D721Med (cell line): ENCODE results near the gene SUGCT.

Experiments
- DNase-seq: peaks from one replicate; pipeline ENCODE4 v3.0.0; 2011; ENCODE audit warnings: low spot score; ENCODE audit not compliant: insufficient read length
- FAIRE-seq: peaks from 2 replicates; lab custom pipeline; 2011; peaks lifted over from hg19 to GRCh38; lab: Jason Lieb, UNC
- TF ChIP-seq, protein P1 (sequence below): IDR thresholded peaks from 2 replicates; pipeline ENCODE4 v1.5.1; 2012; ENCODE audit warnings: mild to moderate bottlenecking, control low read depth; ENCODE audit not compliant: insufficient read depth; ENCODE audit errors: missing control alignments

Gene SUGCT

DNA sequence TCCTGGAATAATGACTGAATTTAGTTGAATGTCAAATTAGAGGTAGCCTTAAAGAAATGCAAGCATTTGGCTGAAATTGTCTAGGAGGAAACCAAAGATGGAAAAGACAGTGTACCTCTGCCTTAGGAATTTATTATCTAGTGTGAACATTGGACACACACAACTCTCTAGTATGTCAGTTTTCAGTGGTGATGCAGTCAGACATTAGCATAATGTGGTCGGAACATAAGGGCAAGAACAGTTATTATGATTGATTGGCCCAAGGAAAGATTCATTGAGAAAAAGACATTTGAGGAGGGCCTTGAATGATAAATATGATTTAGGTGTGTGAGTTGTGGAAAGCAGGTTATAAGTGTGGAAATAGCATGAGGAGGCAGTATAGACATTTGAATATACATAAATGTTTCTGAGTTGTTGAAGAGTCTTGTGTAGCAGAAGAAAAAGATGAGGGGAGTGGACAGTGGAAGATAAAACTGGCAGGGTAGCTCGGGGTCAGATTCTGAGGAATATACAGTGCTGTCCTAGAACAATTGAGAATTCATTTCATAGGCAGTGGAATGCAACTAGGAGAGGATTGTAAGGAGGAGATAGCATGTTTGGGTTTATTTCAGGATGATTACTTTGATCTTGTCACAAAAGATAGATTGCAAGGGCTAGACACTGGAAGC, 414.7 kb downstream of the SUGCT start:
- TF ChIP-seq, protein P1, sequence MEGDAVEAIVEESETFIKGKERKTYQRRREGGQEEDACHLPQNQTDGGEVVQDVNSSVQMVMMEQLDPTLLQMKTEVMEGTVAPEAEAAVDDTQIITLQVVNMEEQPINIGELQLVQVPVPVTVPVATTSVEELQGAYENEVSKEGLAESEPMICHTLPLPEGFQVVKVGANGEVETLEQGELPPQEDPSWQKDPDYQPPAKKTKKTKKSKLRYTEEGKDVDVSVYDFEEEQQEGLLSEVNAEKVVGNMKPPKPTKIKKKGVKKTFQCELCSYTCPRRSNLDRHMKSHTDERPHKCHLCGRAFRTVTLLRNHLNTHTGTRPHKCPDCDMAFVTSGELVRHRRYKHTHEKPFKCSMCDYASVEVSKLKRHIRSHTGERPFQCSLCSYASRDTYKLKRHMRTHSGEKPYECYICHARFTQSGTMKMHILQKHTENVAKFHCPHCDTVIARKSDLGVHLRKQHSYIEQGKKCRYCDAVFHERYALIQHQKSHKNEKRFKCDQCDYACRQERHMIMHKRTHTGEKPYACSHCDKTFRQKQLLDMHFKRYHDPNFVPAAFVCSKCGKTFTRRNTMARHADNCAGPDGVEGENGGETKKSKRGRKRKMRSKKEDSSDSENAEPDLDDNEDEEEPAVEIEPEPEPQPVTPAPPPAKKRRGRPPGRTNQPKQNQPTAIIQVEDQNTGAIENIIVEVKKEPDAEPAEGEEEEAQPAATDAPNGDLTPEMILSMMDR, result no peak
- no peak for DNase-seq
- no peak for FAIRE-seq

DNA sequence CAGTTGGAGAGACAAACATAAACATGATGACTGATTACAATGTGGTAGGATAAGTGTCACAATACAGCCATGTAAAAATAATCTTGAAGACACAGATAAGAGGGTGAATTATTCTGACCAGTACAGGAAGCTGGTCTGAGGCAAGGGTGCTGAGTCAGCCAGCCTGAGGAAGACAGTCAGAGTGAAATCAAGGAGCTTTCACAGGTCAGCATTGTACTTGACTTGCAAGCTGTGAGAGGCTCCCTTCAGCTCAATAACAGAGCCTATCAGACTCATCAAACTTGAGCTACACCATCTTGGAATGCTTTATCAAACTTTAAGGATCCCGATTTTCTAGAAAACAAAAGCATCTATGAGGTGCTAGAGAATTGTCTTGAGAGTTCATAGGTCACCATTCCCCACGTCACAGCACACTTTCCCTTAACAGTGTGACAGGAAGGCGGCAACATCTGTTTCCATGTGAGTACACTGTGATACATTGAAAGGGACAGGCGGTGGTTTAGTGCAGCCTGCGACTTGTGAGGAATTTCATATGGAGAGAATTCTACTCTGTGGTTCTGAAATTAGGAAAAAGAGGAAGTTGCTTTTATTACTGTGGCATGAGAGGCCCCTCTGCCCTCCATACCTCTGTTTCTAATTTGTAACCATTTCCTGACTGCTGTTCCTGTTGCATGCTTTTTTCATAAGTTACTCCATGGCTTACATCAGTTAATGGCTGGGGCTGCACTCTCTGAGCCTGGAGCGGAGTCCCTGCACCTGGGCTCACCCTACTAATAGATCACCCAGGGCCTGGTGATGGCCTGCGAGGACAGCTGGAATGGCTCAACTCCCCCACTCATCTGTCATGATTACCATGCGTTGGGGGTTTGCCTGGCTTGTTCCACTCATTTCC, 417.1 kb downstream of the SUGCT start:
- DNase-seq (no peak), FAIRE-seq (no peak)
- TF ChIP-seq, protein P1, result no peak

DNA sequence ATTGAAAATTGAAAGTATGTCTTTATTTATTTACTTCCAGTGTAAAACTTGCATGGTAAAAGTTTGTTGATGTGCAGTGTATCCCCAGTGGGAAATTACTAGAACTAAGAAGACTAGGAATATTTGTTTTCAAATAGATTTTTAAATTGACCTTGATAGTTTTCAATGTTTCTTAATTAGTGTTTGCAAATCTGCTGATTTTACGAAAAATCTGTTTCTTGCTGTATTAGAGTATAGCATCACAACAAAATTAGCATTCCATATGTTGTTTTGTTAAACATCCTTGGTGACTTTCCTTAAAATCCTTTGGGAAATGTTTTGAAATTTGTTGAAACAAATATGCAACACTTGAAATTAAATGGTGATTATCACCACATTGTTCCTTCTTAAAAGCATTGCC, 425.9 kb downstream of the SUGCT start:
- FAIRE-seq (no peak), DNase-seq (no peak)
- TF ChIP-seq, protein P1, result no peak

DNA sequence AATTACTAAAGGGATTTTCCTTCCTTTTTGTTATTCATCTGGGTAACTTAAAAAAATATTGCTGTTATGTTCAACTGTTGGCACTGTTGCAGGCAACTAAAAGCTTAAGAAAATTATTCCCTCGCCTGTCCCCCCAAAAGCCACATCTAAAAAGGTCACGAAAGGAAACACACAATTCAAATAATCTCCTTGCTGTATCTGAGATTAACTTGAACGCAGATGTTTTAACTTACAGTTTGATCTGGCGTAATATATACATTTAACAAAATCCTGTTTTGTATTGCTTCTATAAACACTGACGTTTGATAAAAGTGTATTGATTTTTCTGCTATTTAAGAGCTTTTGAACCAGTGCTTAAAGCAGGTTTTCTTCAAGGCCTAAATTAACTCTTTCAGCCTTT, 432.1 kb downstream of the SUGCT start:
- FAIRE-seq (no peak), DNase-seq (no peak)
- TF ChIP-seq, protein P1, result no peak

DNA sequence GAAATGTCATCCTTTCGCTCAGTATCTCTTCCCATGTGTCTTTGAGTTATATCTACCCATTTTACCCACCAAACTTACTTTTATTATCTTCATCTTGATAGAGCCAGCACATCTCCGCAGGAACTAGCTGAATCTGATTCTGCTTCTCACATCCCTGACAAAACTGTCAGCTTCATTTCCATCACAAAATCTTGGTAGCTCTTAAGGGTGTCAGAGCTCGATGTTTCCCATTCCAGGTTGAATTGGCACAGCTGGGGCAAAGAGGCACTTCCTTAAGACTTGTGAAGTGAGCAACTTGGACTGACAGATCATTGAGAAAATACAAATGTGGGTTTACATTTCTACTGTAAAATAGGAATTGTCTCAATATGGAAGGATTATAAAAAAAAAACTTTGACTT, 434.5 kb downstream of the SUGCT start:
- DNase-seq, result no peak
- no peak for FAIRE-seq
- TF ChIP-seq, protein P1, result no peak

DNA sequence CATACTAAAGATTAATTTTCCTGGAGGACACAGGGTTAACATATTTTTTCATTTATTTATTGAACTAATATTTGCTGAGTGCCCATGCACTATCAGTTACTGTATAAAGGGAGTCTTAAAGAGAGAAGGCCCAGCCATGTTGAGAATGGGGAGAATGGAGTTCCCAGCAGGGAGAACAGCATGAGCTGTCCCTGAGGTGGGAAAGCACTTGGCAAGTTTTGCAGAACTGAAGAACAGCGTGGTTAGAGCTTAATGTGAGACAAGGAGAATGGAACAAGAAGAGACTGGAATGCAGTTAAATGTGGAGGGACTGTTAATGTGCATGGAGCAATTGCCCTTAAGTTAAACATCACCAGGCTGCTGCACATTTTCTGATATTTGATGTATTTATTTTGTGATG, 435.4 kb downstream of the SUGCT start:
- DNase-seq (no peak), FAIRE-seq (no peak)
- TF ChIP-seq, protein P1, result no peak
